ENCODE data around the gene TNFAIP1.
A peak's percentile ranks its signal among the peaks of the same experiment; 100 is the strongest.

The TNFAIP1 gene

DNA sequence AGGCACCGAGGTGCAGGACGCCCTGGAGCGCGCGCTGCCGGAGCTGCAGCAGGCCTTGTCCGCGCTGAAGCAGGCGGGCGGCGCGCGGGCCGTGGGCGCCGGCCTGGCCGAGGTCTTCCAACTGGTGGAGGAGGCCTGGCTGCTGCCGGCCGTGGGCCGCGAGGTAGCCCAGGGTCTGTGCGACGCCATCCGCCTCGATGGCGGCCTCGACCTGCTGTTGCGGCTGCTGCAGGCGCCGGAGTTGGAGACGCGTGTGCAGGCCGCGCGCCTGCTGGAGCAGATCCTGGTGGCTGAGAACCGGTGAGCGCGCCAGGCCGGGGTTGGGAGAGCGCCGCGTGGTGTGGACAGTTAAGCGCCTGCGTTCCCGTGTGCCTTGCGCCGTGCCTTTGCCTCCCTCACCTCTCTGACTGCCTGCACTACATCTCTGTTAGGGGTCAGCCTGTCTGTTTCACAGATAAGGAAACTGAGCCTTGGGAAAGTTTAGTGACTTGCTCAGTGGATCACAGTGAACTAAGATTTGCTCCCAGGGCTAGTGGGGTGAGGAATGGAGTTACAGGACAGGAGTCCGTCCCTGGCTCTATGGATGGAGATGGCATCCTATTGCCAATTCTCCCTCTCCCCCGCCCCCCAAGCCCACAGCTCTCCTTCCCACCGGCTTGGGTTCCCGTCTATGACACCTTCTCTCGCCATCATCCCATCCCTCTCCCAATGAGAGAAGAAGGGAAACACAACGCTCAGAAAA is 36.8 kb downstream of the TNFAIP1 start:
- no peak for DNase-seq

DNA sequence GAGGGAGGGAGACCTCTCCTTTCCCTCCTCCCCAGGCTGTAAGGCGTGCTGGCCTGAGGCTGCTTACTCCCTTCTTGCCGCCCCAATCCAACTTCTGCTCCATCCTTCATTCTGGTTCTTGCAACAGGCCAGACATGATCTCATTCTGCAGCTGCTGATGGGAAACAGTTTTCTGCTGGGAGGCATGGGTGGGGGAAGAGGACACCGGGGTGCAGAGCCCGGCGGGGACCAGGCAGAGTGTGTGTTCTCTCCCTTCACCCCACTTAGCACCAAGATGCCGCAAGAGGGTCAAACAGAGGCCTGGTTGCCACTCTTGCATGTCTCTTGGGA is 37.3 kb downstream of the TNFAIP1 start:
- no peak for DNase-seq

DNA sequence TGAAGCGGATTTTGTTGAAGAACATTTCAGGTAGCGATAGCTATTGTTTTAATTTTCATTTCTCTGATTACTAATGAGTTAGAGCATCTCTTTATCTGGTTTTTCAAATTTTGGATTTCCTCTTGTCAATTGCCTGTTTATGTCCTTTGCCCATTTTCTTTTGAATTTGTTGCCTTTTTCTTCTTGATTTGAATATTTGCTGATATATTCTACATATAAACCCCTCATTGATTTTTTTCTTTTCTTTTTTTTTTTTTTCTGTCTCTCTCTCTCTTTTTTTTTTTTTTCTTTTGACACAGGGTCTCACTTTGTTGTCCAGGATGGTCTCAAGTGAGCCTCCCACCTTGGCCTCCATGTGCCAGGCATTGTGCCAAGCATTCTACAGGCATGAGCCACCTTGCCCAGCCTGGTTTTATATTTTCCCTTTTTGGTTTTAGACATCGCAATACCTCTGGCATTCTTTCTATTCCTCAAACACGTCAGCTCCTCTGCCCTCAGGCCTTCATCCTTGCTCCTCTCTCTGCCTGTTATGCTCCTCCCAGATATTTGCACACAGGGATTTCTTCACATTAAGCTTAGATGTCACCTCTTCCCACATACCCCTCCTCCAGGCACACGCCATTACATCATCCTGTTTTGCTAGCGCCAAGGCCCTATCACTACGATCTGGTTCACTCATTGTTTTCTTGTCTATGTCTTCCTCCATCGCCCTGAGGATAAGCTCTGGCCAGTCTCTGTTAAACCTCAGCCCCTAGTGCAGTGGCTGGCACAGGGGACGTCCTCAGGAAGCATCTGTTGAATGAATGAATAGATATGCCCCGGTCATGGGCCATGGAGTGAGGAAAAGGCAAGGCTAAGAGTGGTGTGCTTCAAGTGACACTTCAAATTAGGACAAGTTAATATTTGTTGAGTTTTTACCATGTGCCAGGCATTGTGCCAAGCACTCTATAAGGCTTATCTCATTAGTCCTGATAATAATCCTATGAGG is 44.5 kb downstream of the TNFAIP1 start:
- no peak for DNase-seq

- DNase-seq: peak in 1 of 2 donors; percentile 8
Observed at GRCh38 chr17:28381141-28381825, 45.7 kb downstream of the TNFAIP1 start.

DNA sequence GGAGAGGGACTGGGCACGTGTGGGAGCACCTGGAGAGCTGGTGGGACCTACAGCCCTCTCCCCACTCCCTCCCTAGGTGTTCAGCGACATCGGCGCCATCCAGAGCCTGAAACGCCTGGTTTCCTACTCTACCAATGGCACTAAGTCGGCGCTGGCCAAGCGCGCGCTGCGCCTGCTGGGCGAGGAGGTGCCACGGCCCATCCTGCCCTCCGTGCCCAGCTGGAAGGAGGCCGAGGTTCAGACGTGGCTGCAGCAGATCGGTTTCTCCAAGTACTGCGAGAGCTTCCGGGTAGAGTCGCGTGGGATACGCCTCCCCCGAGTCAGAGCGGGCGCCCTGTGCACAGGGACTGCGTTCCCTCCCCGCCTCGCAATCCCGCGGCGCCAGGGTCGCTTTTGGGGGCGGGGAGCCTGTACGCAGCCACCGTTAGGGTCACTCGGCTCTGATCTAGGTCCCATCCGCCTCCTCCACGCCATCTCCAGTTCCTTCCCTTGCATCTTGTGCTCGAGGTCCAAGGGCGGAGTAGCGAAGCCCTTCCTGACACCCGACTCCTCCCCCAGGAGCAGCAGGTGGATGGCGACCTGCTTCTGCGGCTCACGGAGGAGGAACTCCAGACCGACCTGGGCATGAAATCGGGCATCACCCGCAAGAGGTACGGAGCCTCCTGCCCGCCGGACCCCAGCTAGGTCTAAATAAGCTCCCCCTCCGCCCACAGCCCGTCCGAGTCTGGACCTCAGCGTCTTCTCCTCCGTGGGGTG is 48.9 kb downstream of the TNFAIP1 start:
- peak; percentile 37 to 68 for DNase-seq

DNA sequence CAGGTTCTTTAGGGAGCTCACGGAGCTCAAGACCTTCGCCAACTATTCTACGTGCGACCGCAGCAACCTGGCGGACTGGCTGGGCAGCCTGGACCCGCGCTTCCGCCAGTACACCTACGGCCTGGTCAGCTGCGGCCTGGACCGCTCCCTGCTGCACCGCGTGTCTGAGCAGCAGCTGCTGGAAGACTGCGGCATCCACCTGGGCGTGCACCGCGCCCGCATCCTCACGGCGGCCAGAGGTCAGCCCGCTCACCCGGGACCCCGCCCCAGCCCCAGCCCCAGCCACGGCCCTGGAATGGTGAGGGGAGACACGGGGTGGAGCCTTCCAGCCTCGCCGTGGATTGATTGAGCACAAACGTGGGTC is 49.5 kb downstream of the TNFAIP1 start:
- no peak for DNase-seq

DNA sequence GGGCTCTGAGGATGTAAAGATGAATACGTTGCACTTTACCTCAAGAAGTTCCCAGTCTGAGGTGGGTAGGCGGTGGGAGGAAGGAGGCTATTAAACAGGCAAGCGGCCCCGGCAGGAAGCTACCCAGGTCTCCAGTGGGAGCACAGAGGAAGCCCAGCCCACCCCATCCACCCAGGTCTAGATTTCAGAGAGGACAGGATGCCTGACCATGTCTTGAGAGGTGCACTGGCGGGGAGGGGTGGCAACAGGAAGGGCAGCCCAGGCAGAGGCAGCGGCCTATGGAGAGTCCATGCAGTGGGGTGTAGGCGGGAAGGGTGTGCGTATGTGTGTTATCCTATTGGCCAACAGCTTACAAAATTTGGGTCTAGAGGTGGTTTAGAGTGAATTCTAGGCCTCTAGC is 49.8 kb downstream of the TNFAIP1 start:
- DNase-seq: peak in 1 of 2 donors; percentile 8

GRCh38 chr17:28386391-28386790 is 50.8 kb downstream of the TNFAIP1 start:
- no peak for DNase-seq

- no peak for DNase-seq
Observed at GRCh38 chr17:28388106-28388505, 52.5 kb downstream of the TNFAIP1 start.

GRCh38 chr17:28390141-28390540 is 54.6 kb downstream of the TNFAIP1 start:
- no peak for DNase-seq

- no peak for DNase-seq
Observed at GRCh38 chr17:28390563-28390962, 55.0 kb downstream of the TNFAIP1 start.

GRCh38 chr17:28390984-28391383 is 55.4 kb downstream of the TNFAIP1 start:
- no peak for DNase-seq

- no peak for DNase-seq
Observed at GRCh38 chr17:28391401-28391800, 55.8 kb downstream of the TNFAIP1 start.

DNA sequence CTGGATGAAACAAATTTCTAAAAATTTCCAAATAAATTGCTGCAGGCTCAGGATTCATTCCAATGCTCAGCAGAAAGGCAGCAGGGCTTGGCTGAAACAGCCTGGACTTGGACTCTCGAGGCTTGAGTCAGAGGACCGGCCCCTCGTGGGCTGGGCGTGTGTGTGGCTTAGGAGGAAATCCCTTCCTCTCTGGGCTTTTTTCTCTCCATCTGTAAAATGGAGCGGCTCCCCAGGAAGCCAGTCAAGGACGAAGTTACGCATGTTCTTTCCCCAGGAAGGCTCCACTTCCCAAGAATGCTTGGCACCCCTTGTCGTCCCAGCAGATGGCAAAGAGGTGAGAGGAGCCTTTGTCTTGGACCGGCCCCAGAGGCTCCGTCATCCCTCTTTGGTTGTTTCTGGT is 56.9 kb downstream of the TNFAIP1 start:
- no peak for DNase-seq

GRCh38 chr17:28394337-28395116 is 59.0 kb downstream of the TNFAIP1 start:
- DNase-seq: no peak

- DNase-seq: no peak
Observed at GRCh38 chr17:28395426-28395825, 59.9 kb downstream of the TNFAIP1 start.

DNA sequence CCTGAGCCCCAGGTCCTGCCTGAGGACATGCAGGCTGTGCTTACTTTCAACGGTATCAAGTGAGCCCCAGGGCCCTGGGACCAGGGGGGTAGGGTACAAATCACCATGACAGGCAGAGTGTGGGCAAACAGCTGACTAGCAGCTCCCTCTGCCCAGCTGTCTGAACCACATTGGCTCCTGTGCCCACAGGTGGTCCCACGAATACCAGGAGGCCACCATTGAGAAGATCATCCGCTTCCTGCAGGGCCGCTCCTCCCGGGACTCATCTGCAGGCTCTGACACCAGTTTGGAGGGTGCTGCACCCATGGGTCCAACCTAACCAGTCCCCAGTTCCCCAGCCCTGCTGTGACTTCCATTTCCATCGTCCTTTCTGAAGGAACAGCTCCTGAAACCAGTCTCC is 60.4 kb downstream of the TNFAIP1 start:
- no peak for DNase-seq
